Measurements from ENCODE around the gene ADAMTS16. TPM values are rescaled to one million over a fixed set of nuclear protein-coding genes. Genes with fewer than 3 reads are reported as not detected.

The ADAMTS16 gene
- total RNA-seq, 1 experiment from 2014 or later: 0.28 TPM

DNA sequence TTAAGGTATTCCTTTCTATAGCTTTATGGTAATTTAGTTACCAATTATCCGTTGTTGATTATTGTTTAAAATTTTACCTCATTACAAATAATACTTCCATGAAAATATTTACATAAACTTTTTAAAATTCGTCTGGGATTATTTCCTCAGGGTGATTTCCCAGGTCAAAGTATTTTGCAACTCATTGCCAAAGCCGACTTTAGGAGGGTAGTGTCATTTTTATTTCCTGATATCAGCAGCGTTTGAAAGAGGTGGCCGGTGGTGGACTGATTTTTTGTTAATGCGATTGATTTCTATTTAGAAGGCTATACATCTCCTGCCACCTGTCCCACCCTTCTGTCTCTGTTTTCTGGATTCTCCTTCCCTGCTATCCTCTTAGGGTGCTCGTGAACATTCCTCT is 4.3 kb downstream of the ADAMTS16 start:
- intact Hi-C loops (cut with micrococcal nuclease; ENCODE audit: unreplicated experiment): loop anchor here (5.0 kb wide), 1 partner anchor 198 kb away; no protein-coding TSS in a partner anchor
- no peak overlapping the region for H3K27ac ChIP-seq (ENCODE audit: low read depth, low read length, poor library complexity, severe bottlenecking)
- no peaks in the 10 kb centered on the region for H3K4me1 ChIP-seq (ENCODE audit: insufficient read depth, low read length, poor library complexity, severe bottlenecking)
- H3K9me3 ChIP-seq (ENCODE audit: low read depth, low read length, poor library complexity, severe bottlenecking): no peaks in the 10 kb centered on the region
- no peak for DNase-seq (ENCODE audit: low spot score)
- ChIA-PET POLR2A (ENCODE audit: low non-redundant PET) (no interaction called here), CTCF (no interaction called here)
- no peak for TF ChIP-seq EZH2 (IDR thresholded peaks at IDR 0.05; ENCODE audit: borderline replicate concordance, low read depth, low read length, poor library complexity, severe bottlenecking)
- TF ChIP-seq, protein P1, sequence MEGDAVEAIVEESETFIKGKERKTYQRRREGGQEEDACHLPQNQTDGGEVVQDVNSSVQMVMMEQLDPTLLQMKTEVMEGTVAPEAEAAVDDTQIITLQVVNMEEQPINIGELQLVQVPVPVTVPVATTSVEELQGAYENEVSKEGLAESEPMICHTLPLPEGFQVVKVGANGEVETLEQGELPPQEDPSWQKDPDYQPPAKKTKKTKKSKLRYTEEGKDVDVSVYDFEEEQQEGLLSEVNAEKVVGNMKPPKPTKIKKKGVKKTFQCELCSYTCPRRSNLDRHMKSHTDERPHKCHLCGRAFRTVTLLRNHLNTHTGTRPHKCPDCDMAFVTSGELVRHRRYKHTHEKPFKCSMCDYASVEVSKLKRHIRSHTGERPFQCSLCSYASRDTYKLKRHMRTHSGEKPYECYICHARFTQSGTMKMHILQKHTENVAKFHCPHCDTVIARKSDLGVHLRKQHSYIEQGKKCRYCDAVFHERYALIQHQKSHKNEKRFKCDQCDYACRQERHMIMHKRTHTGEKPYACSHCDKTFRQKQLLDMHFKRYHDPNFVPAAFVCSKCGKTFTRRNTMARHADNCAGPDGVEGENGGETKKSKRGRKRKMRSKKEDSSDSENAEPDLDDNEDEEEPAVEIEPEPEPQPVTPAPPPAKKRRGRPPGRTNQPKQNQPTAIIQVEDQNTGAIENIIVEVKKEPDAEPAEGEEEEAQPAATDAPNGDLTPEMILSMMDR (conservative IDR thresholded peaks at IDR 0.05; ENCODE audit: low read depth, low read length): no peak
- BruUV-seq (replicated peaks): no TSS peak
- H3K36me3 ChIP-seq (ENCODE audit: insufficient read depth, low read length, poor library complexity, severe bottlenecking): no peaks in the 10 kb centered on the region
- H3K27me3 ChIP-seq (replicated peaks; ENCODE audit: insufficient read depth, low read depth, low read length, poor library complexity): peaks cover 22% of the 10 kb centered on the region
- no peak overlapping the region for H3K4me3 ChIP-seq (ENCODE audit: low read depth, low read length, poor library complexity, severe bottlenecking)

DNA sequence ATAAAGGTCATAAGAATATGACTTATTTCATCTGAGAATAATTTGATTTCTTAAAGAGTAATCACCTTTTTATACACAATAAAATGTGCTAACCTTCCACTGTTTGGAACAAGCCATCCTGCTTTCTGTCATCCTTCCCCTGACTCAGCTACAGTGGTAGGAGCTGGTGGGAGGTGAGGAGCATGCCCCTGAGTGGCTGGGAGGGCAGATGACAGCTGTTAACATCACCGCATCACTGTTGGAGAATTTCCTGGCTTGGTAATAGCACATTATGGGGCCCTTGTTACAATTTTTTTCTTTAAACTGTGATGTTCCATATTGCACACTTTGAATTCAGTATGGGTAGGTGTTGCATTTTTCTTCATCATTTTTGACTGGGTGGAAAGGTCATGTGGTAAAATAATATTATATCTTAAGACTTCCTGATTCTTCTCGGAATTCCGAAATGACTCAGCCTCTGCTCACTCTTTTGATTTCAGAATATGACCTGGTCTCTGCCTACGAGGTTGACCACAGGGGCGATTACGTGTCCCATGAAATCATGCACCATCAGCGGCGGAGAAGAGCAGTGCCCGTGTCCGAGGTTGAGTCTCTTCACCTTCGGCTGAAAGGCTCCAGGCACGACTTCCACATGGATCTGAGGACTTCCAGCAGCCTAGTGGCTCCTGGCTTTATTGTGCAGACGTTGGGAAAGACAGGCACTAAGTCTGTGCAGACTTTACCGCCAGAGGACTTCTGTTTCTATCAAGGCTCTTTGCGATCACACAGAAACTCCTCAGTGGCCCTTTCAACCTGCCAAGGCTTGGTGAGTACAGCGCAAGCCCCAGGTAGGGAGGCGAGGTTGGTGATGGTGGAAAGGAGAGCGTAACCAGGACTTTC is 5.8 kb downstream of the ADAMTS16 start:
- ChIA-PET CTCF (no interaction called here), POLR2A (ENCODE audit: low non-redundant PET) (no interaction called here)
- H3K27me3 ChIP-seq (replicated peaks; ENCODE audit: insufficient read depth, low read depth, low read length, poor library complexity): peaks cover 7% of the 10 kb centered on the region
- H3K27ac ChIP-seq (ENCODE audit: low read depth, low read length, poor library complexity, severe bottlenecking): no peak overlapping the region
- intact Hi-C loops (cut with micrococcal nuclease; ENCODE audit: unreplicated experiment): no loop called here
- no peak for DNase-seq (ENCODE audit: low spot score)
- no TSS peak for BruUV-seq (replicated peaks)
- H3K4me3 ChIP-seq (ENCODE audit: low read depth, low read length, poor library complexity, severe bottlenecking): no peak overlapping the region
- H3K4me1 ChIP-seq (ENCODE audit: insufficient read depth, low read length, poor library complexity, severe bottlenecking): no peaks in the 10 kb centered on the region
- H3K36me3 ChIP-seq (ENCODE audit: insufficient read depth, low read length, poor library complexity, severe bottlenecking): no peaks in the 10 kb centered on the region
- peaks cover 8% of the 10 kb centered on the region for H3K9me3 ChIP-seq (ENCODE audit: low read depth, low read length, poor library complexity, severe bottlenecking)
- TF ChIP-seq EZH2 (IDR thresholded peaks at IDR 0.05; ENCODE audit: borderline replicate concordance, low read depth, low read length, poor library complexity, severe bottlenecking): no peak
- TF ChIP-seq, protein P1 (conservative IDR thresholded peaks at IDR 0.05; ENCODE audit: low read depth, low read length): no peak

DNA sequence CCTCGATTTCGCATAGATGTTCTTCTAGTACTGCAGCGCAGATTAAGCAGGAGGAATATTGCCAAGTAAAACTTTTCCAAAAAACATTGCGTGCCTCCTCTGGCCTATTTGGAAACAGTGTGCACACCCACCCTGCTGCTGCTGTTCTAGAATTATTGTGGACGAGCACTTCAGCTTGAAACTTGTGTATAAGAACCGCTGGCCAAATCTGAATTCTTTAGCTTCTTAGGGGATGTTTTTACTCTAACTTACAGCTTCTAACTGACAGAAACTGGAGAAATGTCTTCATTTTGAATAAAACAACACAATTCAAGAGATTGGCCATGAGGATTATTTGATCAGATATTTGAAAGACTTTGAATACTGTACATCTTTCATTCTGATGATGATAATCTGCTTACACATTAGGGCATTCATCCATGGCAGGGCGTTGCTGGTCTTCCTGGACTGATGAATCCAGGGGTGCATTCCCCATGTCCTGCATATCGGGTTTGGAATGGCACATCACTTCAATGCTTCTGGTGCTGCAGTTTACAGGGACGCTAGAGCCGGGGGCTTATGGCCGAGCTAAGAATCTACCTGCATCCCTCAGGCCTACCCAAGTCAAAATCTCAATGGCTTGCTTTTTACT is 6.5 kb downstream of the ADAMTS16 start:
- ChIA-PET CTCF (no interaction called here), POLR2A (ENCODE audit: low non-redundant PET) (no interaction called here)
- no peaks in the 10 kb centered on the region for H3K4me1 ChIP-seq (ENCODE audit: insufficient read depth, low read length, poor library complexity, severe bottlenecking)
- H3K27me3 ChIP-seq (replicated peaks; ENCODE audit: insufficient read depth, low read depth, low read length, poor library complexity): no peaks in the 10 kb centered on the region
- no peaks in the 10 kb centered on the region for H3K36me3 ChIP-seq (ENCODE audit: insufficient read depth, low read length, poor library complexity, severe bottlenecking)
- DNase-seq (ENCODE audit: low spot score): no peak
- peaks cover 8% of the 10 kb centered on the region for H3K9me3 ChIP-seq (ENCODE audit: low read depth, low read length, poor library complexity, severe bottlenecking)
- TF ChIP-seq EZH2 (IDR thresholded peaks at IDR 0.05; ENCODE audit: borderline replicate concordance, low read depth, low read length, poor library complexity, severe bottlenecking): no peak
- TF ChIP-seq, protein P1 (conservative IDR thresholded peaks at IDR 0.05; ENCODE audit: low read depth, low read length): no peak
- H3K27ac ChIP-seq (ENCODE audit: low read depth, low read length, poor library complexity, severe bottlenecking): no peak overlapping the region
- no peak overlapping the region for H3K4me3 ChIP-seq (ENCODE audit: low read depth, low read length, poor library complexity, severe bottlenecking)
- BruUV-seq (replicated peaks): no TSS peak
- intact Hi-C loops (cut with micrococcal nuclease; ENCODE audit: unreplicated experiment): no loop called here
